Right lobe of liver (tissue), 6 donors: ENCODE results near the gene NUP155. TPM values are rescaled to one million over a fixed set of nuclear protein-coding genes. Genes with fewer than 3 reads are reported as not detected.

Source experiments
- ATAC-seq, 4 donors: fragments of 200-7000 bp; cut with Tn5 transposase; one replicate each; pipeline ENCODE4 v1.9.1; 2020; ENCODE audit warnings: mild to moderate bottlenecking in 4 of 4, moderate library complexity in 4 of 4
- DNase-seq, 3 donors: peaks; one replicate each; pipeline ENCODE4 v3.0.0-alpha.2; 2020
- H3K27ac ChIP-seq, 3 donors: fragments of 200-600 bp; one replicate each; pipeline ENCODE4 v1.8.0; 2022
- H3K27me3 ChIP-seq, 2 donors: fragments of 200-600 bp; one replicate each; pipeline ENCODE4 v1.8.0; 2022
- H3K36me3 ChIP-seq, 4 donors: fragments of 200-600 bp; sonication (generic) in 1 of 4; one replicate each; pipeline versions ENCODE4 v1.5.1 to v1.8.0; 2017 to 2022; ENCODE audit warnings: control low read depth in 1 of 4
- H3K4me1 ChIP-seq, 4 donors: fragments of 200-600 bp; sonication (generic) in 1 of 4; one replicate each; pipeline versions ENCODE4 v1.5.1 to v1.8.0; 2017 to 2022; ENCODE audit warnings: control low read depth in 1 of 4
- H3K4me3 ChIP-seq, 3 donors: fragments of 200-600 bp; one replicate each; pipeline ENCODE4 v1.8.0; 2022
- H3K9me3 ChIP-seq, 4 donors: fragments of 200-600 bp; sonication (generic) in 1 of 4; one replicate each; pipeline versions ENCODE4 v1.5.1 to v1.8.0; 2017 to 2022; ENCODE audit warnings: control low read depth in 1 of 4
- POLR2A ChIP-seq: fragments of 450-650 bp; IDR thresholded peaks from one replicate; pipeline ENCODE4 v1.6.1; 2017; ENCODE audit warnings: antibody characterized with exemption, mild to moderate bottlenecking
- WGBS: methylation state at CpG from one replicate; pipeline ENCODE4 v1.1.6; 2018; ENCODE audit warnings: low coverage, low lambda C conversion rate; ENCODE audit not compliant: insufficient coverage; ENCODE audit errors: missing lambda C conversion rate; 5-methylcytosine and 5-hydroxymethylcytosine counted together
- intact Hi-C, 2 donors: fragments of 100-400 bp; cut with DNase I; formaldehyde crosslinking; loops; one replicate each; pipeline versions ENCODE4 v1.11.2 to v1.14.1; 2022
- total RNA-seq, 6 experiments: library from RNA; depleted of rRNA in 2 of 6; stranded (reverse); fragments of >200 nt in 2 of 6; fragmentation: NEBNext Ultra II Directional in 3 of 6; extraction: Animal tissue kit (Norgen Biotek cat#: 25700) in 3 of 6; gene quantifications; one replicate each; pipeline versions ENCODE4 v1.1.0 to v1.2.4, GENCODE V29; 2016 to 2023
- TF ChIP-seq, protein P1 (sequence below), 4 donors: fragments of 200-600 bp in 3 of 4; fragments of 450-650 bp in 1 of 4; IDR thresholded peaks; one replicate each; pipeline versions ENCODE4 v1.5.1 to v1.8.0; 2016 to 2022; ENCODE audit warnings: antibody characterized with exemption in 4 of 4, mild to moderate bottlenecking in 2 of 4
- donor health status: DM: no; HTN: yes; CAD: no.
- donor health status: DM: no; HTN: no; CAD: no.
- donor health status: DM: no; HTN: no; CAD: no.
- donor health status: DM: no; HTN: yes; CAD: no.
- donor health status: DM: no; HTN: yes; CAD: no.

The NUP155 gene
- total RNA-seq, 6 experiments from 2014 or later = 6.4 to 10.8 (median 9.2) TPM

DNA sequence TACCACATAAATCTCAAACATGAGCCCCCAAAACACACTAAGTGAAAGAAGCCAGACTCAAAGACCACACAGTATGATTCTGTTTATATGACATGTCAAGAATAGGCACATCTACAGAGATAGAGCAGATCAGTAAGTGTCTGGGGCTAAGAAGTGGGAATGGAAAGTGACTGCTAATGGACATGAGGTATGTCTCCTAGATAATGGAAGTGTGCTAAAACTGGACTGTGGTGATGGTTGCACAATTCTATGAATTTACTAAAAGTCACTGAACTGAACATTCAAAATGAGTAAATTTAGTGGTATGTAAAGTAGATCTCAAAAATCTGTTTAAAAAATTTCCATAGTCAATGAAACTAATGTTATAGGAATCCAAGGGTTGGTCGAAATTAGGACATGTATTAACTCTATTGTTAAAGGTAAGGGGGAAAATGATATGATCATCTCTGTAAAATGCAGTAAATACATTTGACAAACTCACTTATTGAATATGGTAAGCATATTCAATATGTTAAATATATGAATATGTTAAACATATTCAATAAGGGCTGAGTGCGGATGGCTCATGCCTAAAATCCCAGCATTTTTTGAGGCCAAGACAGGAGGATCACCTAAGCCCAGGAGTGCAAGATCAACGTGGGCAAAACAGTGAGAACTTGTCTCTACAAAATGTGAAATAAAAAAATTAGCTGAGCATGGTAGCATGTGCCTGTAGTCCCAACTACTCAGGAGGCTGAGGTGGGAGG lies 51.7 kb downstream of the NUP155 start:
- H3K4me3 ChIP-seq = no peak overlapping the region
- no peaks in the 10 kb centered on the region for H3K9me3 ChIP-seq
- peaks cover 0 to 66% (median 11%) of the 10 kb centered on the region in 4 donors for H3K36me3 ChIP-seq
- H3K27me3 ChIP-seq = no peaks in the 10 kb centered on the region
- H3K27ac ChIP-seq = no peak overlapping the region
- intact Hi-C loops = no loop called here
- no peak for TF ChIP-seq POLR2A
- TF ChIP-seq, protein P1, sequence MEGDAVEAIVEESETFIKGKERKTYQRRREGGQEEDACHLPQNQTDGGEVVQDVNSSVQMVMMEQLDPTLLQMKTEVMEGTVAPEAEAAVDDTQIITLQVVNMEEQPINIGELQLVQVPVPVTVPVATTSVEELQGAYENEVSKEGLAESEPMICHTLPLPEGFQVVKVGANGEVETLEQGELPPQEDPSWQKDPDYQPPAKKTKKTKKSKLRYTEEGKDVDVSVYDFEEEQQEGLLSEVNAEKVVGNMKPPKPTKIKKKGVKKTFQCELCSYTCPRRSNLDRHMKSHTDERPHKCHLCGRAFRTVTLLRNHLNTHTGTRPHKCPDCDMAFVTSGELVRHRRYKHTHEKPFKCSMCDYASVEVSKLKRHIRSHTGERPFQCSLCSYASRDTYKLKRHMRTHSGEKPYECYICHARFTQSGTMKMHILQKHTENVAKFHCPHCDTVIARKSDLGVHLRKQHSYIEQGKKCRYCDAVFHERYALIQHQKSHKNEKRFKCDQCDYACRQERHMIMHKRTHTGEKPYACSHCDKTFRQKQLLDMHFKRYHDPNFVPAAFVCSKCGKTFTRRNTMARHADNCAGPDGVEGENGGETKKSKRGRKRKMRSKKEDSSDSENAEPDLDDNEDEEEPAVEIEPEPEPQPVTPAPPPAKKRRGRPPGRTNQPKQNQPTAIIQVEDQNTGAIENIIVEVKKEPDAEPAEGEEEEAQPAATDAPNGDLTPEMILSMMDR (IDR thresholded peaks at IDR 0.05) = no peak
- no peak for DNase-seq
- H3K4me1 ChIP-seq = no peaks in the 10 kb centered on the region
- no peak for ATAC-seq
- 86% methylated on average over 3 of the region's 3 CpGs for WGBS

DNA sequence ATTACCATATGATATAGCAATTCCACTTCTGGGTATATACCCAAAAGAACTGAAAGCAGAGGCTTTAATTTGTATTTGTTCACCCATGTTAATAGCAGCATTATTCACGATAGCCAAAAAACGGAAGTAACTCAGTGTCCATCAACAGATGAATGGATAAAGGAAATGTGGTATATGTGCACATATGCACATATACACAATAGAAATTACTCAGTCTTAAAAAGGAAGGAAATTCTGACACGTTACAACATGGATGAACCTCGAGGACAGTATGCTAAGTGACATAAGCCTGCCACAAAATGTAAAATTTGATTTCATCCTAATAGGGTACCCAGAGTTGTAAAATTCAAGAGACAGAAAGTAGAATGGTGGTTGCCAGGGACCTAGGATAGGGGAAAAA lies 54.9 kb downstream of the NUP155 start:
- H3K36me3 ChIP-seq = peaks cover 0 to 69% (median 19%) of the 10 kb centered on the region in 4 donors
- no peak for ATAC-seq

DNA sequence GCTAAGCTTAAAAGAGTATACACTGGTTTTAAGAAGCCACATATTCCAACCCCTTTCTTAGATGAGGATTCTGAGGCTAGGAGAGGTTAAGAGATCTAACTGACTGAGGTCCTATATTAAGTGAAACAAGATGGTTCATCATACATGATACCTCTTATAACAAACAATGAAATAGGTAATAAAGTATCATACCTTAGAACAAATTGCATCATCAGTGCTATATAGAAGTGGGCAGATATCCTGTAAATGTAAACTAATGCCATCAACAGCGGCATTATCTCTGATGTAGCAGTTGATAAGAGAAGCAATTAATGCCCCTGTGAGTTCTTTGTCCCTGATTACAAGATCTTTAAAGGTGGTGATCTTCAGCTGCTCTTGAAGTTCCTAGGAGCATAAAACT lies 60.5 kb downstream of the NUP155 start:
- Histone ChIP-seq H3K4me3 (no peak overlapping the region), H3K27me3 (no peaks in the 10 kb centered on the region), H3K9me3 (no peaks in the 10 kb centered on the region), H3K36me3 (peaks cover 0 to 67% (median 31%) of the 10 kb centered on the region in 4 donors), H3K27ac (no peak overlapping the region), H3K4me1 (no peaks in the 10 kb centered on the region)
- TF ChIP-seq POLR2A = no peak
- TF ChIP-seq, protein P1 (IDR thresholded peaks at IDR 0.05) = no peak
- intact Hi-C loops = no loop called here
- ATAC-seq = no peak
- no peak for DNase-seq
- WGBS = 100% methylated on average over 1 of the region's 1 CpG

More for the DNA sequence above, 54.9 kb downstream of the NUP155 start:
- intact Hi-C loops = no loop called here
- no peak for TF ChIP-seq POLR2A
- TF ChIP-seq, protein P1 (IDR thresholded peaks at IDR 0.05) = no peak
- 81% methylated on average over 4 of the region's 4 CpGs for WGBS
- Histone ChIP-seq H3K4me3 (no peak overlapping the region), H3K27ac (no peak overlapping the region), H3K4me1 (no peaks in the 10 kb centered on the region), H3K9me3 (no peaks in the 10 kb centered on the region), H3K27me3 (no peaks in the 10 kb centered on the region)
- no peak for DNase-seq

DNA sequence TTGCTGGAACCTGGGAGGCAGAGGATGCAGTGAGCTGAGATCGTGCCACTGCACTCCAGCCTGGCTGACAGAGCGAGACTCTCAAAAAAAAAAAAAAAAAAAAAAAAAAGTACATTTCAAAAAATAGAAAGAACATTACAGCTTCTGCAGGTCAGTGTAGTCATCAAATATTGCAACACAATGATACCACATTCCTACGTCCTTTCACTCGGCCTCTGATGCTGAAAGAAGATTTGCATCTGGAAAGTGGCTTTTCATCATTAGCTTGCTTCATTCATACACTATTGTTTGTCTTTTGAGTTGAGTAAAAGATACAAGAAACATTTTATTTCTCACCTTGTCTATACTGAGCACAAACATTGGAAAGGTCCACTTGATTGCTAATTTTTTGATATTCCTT lies 62.1 kb downstream of the NUP155 start:
- H3K4me3 ChIP-seq = no peak overlapping the region
- H3K36me3 ChIP-seq = peaks cover 0 to 73% (median 35%) of the 10 kb centered on the region in 4 donors
- DNase-seq = no peak
- no peaks in the 10 kb centered on the region for H3K9me3 ChIP-seq
- WGBS = 76% methylated on average over 4 of the region's 4 CpGs
- intact Hi-C loops = no loop called here
- no peaks in the 10 kb centered on the region for H3K4me1 ChIP-seq
- no peaks in the 10 kb centered on the region for H3K27me3 ChIP-seq
- TF ChIP-seq, protein P1 (IDR thresholded peaks at IDR 0.05) = no peak
- no peak for TF ChIP-seq POLR2A
- ATAC-seq = no peak
- H3K27ac ChIP-seq = no peak overlapping the region
